ENCODE measurements around the gene PJA2.

GRCh38 chr5:109450129-109450877, 40.5 kb upstream of the PJA2 start:
- TF ChIP-seq GATA2 (IDR thresholded peaks at IDR 0.05; ENCODE audit: insufficient read depth, insufficient read length, low read depth, low read length): no peak
- TF ChIP-seq POLR2AphosphoS5 (IDR thresholded peaks at IDR 0.05; ENCODE audit: insufficient read depth, low read depth, low read length): no peak
- TF ChIP-seq EZH2 (IDR thresholded peaks at IDR 0.05; ENCODE audit: borderline replicate concordance, low read depth, low read length, severe bottlenecking): no peak
- no peak for TF ChIP-seq JUN (IDR thresholded peaks at IDR 0.05; ENCODE audit: borderline replicate concordance, insufficient read depth, insufficient read length, low read depth)
- no peak for TF ChIP-seq CTCF (IDR thresholded peaks at IDR 0.05; ENCODE audit: extremely low read depth in 1 of 2, insufficient read depth in 1 of 2, low read depth in 1 of 2, low read length in 2 of 2)
- no peak for TF ChIP-seq POLR2A (IDR thresholded peaks at IDR 0.05; ENCODE audit: low read depth, low read length)
- no peak for TF ChIP-seq MYC (IDR thresholded peaks at IDR 0.05; ENCODE audit: low read depth, low read length)
- TF ChIP-seq, protein P1, sequence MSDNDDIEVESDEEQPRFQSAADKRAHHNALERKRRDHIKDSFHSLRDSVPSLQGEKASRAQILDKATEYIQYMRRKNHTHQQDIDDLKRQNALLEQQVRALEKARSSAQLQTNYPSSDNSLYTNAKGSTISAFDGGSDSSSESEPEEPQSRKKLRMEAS (IDR thresholded peaks at IDR 0.05; ENCODE audit: insufficient read depth, insufficient read length): no peak

All from endothelial cell of umbilical vein (primary cell).